HFFc6 (cell line): ENCODE measurements around the gene ZNF804B. TPM values are rescaled to one million over a fixed set of nuclear protein-coding genes. Genes with fewer than 3 reads are reported as not detected.

Source experiments
- DNase-seq: peaks from one replicate; pipeline ENCODE4 v3.0.0-alpha.2; 2018
- H3K27ac Mint-ChIP-seq: 2 replicates; pipeline ENCODE4 v1.8.0; 2020; ENCODE audit warnings: mild to moderate bottlenecking, mixed read lengths
- H3K27me3 Mint-ChIP-seq: 2 replicates; pipeline ENCODE4 v1.8.0; 2021; ENCODE audit warnings: mild to moderate bottlenecking, moderate library complexity, mixed read lengths; ENCODE audit not compliant: insufficient read depth
- H3K36me3 Mint-ChIP-seq: 2 replicates; pipeline ENCODE4 v1.8.0; 2021; ENCODE audit warnings: low read depth, mixed read lengths
- H3K4me1 Mint-ChIP-seq: 2 replicates; pipeline ENCODE4 v1.8.0; 2020; ENCODE audit warnings: low read depth, mixed read lengths
- H3K4me3 Mint-ChIP-seq: 2 replicates; pipeline ENCODE4 v1.8.0; 2020; ENCODE audit warnings: mild to moderate bottlenecking, moderate library complexity, mixed read lengths
- H3K9me3 Mint-ChIP-seq: 2 replicates; pipeline ENCODE4 v1.8.0; 2020; ENCODE audit warnings: mild to moderate bottlenecking, mixed read lengths
- CTCF ChIP-seq: fragments of 200-600 bp; sonication (generic); IDR thresholded peaks from 2 replicates; pipeline ENCODE4 v1.5.0; 2021; ENCODE audit warnings: antibody characterized with exemption, mild to moderate bottlenecking
- total RNA-seq, 6 experiments: library from RNA; stranded (reverse); fragmentation: NEBNext Ultra II Directional; extraction: Animal tissue kit (Norgen Biotek cat#: 25700); gene quantifications; 2 replicates in 1 of 6; 3 replicates in 5 of 6; pipeline ENCODE4 v1.2.3, GENCODE V29; 2021

ZNF804B gene
- total RNA-seq, 6 experiments from 2014 or later, result not detected

DNA sequence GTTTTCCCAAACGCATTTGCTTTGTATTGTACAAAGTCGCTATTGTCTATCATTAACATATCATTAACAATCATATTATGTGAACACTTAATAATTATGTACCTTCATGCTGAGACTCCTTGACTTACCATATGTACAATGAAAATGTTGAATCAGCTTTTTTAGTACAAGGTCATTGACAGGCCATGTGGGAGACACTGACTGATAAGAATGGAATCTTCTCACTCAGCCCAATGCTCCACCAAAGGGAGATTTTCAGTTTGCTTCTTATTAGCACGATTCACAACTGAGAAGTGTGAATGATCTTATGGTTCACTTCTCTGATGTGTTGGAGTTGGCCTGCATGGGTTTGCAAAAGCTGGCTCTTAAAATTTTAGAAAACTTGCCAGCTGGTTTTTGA is 289.5 kb downstream of the ZNF804B start:
- Mint-ChIP-seq H3K27ac (no peak overlapping the region), H3K9me3 (peaks cover 37% of the 10 kb centered on the region), H3K4me3 (no peak overlapping the region), H3K27me3 (no peaks in the 10 kb centered on the region), H3K4me1 (no peaks in the 10 kb centered on the region), H3K36me3 (no peaks in the 10 kb centered on the region)
- no peak for TF ChIP-seq CTCF
- DNase-seq, result no peak

DNA sequence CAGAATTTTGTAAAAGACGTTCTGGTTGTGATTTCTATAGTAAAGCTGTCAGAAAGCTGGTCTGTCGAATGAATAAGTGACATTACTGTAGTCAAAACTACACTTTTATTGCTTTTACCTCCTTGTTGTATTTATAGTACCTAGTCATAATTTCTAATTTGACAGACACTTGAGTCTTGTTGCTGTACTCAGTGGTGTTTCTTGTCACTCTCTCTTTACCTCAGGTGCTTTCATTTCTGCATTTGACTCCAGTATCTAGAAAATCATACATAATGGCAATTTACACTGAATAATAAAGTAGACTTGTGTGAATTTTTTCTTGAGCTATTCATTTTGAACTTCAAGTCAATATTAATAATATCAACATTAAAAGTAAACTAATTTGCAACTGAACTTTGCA is 293.6 kb downstream of the ZNF804B start:
- no peak for TF ChIP-seq CTCF

DNA sequence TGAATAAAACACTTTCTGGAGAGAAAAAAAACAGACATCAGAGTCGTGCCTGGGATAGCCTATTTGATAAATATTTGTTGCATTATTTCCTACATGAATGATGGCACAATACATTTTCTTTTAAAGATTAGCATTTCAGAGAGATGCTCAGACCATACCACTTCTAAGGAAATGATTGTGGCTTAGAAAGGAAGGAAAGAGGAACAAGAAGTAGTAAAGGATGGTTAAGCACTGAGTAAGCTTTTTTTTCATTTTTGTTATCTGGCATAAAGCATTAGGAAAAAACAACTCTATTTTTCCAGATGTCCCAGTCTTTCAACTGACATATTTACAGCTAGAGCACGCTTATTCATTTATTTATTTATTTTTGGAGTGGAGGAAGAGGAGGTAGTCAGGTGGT is 294.9 kb downstream of the ZNF804B start:
- TF ChIP-seq CTCF, result no peak
- Mint-ChIP-seq H3K27ac (no peak overlapping the region), H3K27me3 (no peaks in the 10 kb centered on the region), H3K4me3 (no peak overlapping the region), H3K36me3 (no peaks in the 10 kb centered on the region), H3K9me3 (peaks cover 48% of the 10 kb centered on the region), H3K4me1 (no peaks in the 10 kb centered on the region)
- DNase-seq, result no peak

More for the DNA sequence above, 293.6 kb downstream of the ZNF804B start:
- no peak overlapping the region for H3K4me3 Mint-ChIP-seq
- H3K36me3 Mint-ChIP-seq, result no peaks in the 10 kb centered on the region
- DNase-seq, result no peak
- no peaks in the 10 kb centered on the region for H3K27me3 Mint-ChIP-seq
- H3K9me3 Mint-ChIP-seq, result peaks cover 50% of the 10 kb centered on the region
- no peaks in the 10 kb centered on the region for H3K4me1 Mint-ChIP-seq
- no peak overlapping the region for H3K27ac Mint-ChIP-seq

- no peak overlapping the region for H3K4me3 Mint-ChIP-seq
- no peaks in the 10 kb centered on the region for H3K4me1 Mint-ChIP-seq
- peaks cover 36% of the 10 kb centered on the region for H3K9me3 Mint-ChIP-seq
- no peaks in the 10 kb centered on the region for H3K36me3 Mint-ChIP-seq
- DNase-seq, result no peak
- no peaks in the 10 kb centered on the region for H3K27me3 Mint-ChIP-seq
- no peak for TF ChIP-seq CTCF
- H3K27ac Mint-ChIP-seq, result no peak overlapping the region
Measured at GRCh38 chr7:89060234-89060633, 300.7 kb downstream of the ZNF804B start.

GRCh38 chr7:89064831-89065230 is 305.3 kb downstream of the ZNF804B start:
- H3K4me1 Mint-ChIP-seq, result no peaks in the 10 kb centered on the region
- H3K27ac Mint-ChIP-seq, result no peak overlapping the region
- no peak for DNase-seq
- TF ChIP-seq CTCF, result no peak
- no peaks in the 10 kb centered on the region for H3K27me3 Mint-ChIP-seq
- no peaks in the 10 kb centered on the region for H3K36me3 Mint-ChIP-seq
- H3K4me3 Mint-ChIP-seq, result no peak overlapping the region
- peaks cover 27% of the 10 kb centered on the region for H3K9me3 Mint-ChIP-seq

DNA sequence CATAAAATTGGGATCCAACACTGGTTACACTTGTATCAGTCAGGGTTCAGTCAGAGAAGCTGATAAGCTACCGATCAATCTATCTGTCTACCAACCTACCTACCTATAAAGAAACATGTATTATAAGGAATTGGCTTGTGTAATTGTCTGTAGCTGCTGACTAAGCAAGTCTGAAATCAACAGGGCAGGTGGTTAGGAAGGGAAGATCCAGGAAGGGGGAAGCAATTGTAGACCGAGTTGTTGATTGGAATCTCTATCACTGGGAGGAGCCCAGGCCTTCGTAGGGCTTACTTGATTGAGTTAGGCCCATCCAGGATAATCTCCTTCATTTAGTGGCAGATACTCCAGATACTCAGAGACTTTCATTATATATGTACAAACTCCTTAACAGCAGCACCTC is 307.5 kb downstream of the ZNF804B start:
- DNase-seq, result no peak
- no peaks in the 10 kb centered on the region for H3K36me3 Mint-ChIP-seq
- no peak overlapping the region for H3K27ac Mint-ChIP-seq
- no peak overlapping the region for H3K4me3 Mint-ChIP-seq
- no peaks in the 10 kb centered on the region for H3K27me3 Mint-ChIP-seq
- H3K9me3 Mint-ChIP-seq, result peaks cover 30% of the 10 kb centered on the region
- no peak for TF ChIP-seq CTCF
- no peaks in the 10 kb centered on the region for H3K4me1 Mint-ChIP-seq
